HepG2 (cell line): ENCODE results near the gene OSBPL5. TPM values are rescaled to one million over a fixed set of nuclear protein-coding genes. Genes with fewer than 3 reads are reported as not detected.

Experiments
- ATAC-seq: fragments of 200-7000 bp; cut with Tn5 transposase; 3 replicates; pipeline ENCODE4 v1.9.1; 2020; ENCODE audit warnings: mild to moderate bottlenecking, moderate library complexity
- BruUV-seq: library from RNA; stranded (reverse); fragments of 400-500 nt; replicated peaks from 2 replicates; lab custom pipeline; 2021; lab: Mats Ljungman, UMichigan
- CTCF ChIA-PET: fragments of 300-600 bp; formaldehyde crosslinking; extraction: SDS; loops from one replicate; lab custom pipeline; 2021; ENCODE audit warnings: low total read pairs, inconsistent platforms, low intra/inter-chr PET ratio; lab: Yijun Ruan, JAX
- POLR2A ChIA-PET: fragments of 350-600 bp; sonication (Branson Sonifier 250); formaldehyde crosslinking; loops from one replicate; lab custom pipeline; 2020; ENCODE audit warnings: antibody characterized with exemption, inconsistent platforms; lab: Yijun Ruan, JAX
- DNase-seq: peaks from one replicate; pipeline ENCODE4 v3.0.0-alpha.2; 2015; ENCODE audit warnings: low spot score
- FAIRE-seq: peaks from 3 replicates; lab custom pipeline; 2011; peaks lifted over from hg19 to GRCh38; lab: Jason Lieb, UNC
- H2AFZ ChIP-seq: one replicate; pipeline ENCODE4 v1.6.1; 2011; ENCODE audit warnings: low read length, inconsistent platforms
- H3K27ac ChIP-seq: fragments of 300-600 bp; 3 replicates; pipeline ENCODE4 v1.8.0; 2011; ENCODE audit warnings: mixed run types, mild to moderate bottlenecking, mixed read lengths, low read length, inconsistent platforms; ENCODE audit not compliant: insufficient read depth; ENCODE audit errors: extremely low read length
- H3K27me3 ChIP-seq, 2 experiments: fragments of 200-600 bp in 1 of 2; 2 replicates in 1 of 2; 3 replicates in 1 of 2; pipeline versions ENCODE4 v1.6.0 to v1.8.0; 2011; ENCODE audit warnings: low read length in 2 of 2, mild to moderate bottlenecking in 2 of 2, moderate library complexity in 2 of 2, inconsistent platforms in 1 of 2; ENCODE audit not compliant: insufficient read depth in 2 of 2, control insufficient read depth in 1 of 2
- H3K36me3 ChIP-seq, 2 experiments: fragments of 200-600 bp in 1 of 2; replicated peaks in 1 of 2; 2 replicates in 1 of 2; 3 replicates in 1 of 2; pipeline versions ENCODE4 v1.5.1 to v1.8.0; 2011; ENCODE audit warnings: low read length in 2 of 2, inconsistent platforms in 1 of 2; ENCODE audit not compliant: insufficient read depth in 2 of 2, control insufficient read depth in 1 of 2
- H3K4me1 ChIP-seq: 2 replicates; pipeline ENCODE4 v1.5.1; 2012; ENCODE audit warnings: low read length, inconsistent platforms; ENCODE audit not compliant: insufficient read depth
- H3K4me2 ChIP-seq: 2 replicates; pipeline ENCODE4 v1.6.0; 2011; ENCODE audit warnings: low read depth, low read length, inconsistent platforms
- H3K4me3 ChIP-seq, 3 experiments: fragments of 200-600 bp in 1 of 3; sonication (generic), shearing (Covaris generic) in 1 of 3; replicated peaks in 1 of 3; 2 replicates each; pipeline ENCODE4 v1.5.1; 2011 to 2016; ENCODE audit warnings: low read length in 3 of 3, inconsistent platforms in 2 of 3, low read depth in 2 of 3, mild to moderate bottlenecking in 2 of 3, control low read depth in 1 of 3, mixed read lengths in 1 of 3; ENCODE audit not compliant: insufficient read depth in 1 of 3
- H3K79me2 ChIP-seq: one replicate; pipeline ENCODE4 v1.6.1; 2011; ENCODE audit warnings: low read length, inconsistent platforms; ENCODE audit not compliant: insufficient read depth
- H3K9ac ChIP-seq: 2 replicates; pipeline ENCODE4 v1.6.0; 2011; ENCODE audit warnings: mild to moderate bottlenecking, low read depth, low read length, inconsistent platforms; ENCODE audit not compliant: insufficient read depth
- H3K9me3 ChIP-seq: 2 replicates; pipeline ENCODE4 v1.5.1; 2012; ENCODE audit warnings: mild to moderate bottlenecking, low read length
- H4K20me1 ChIP-seq: 2 replicates; pipeline ENCODE4 v1.6.0; 2011; ENCODE audit warnings: inconsistent platforms, mild to moderate bottlenecking, low read length, moderate library complexity; ENCODE audit not compliant: insufficient read depth
- WGBS: methylation state at CpG from one replicate; pipeline ENCODE4 v1.1.6; 2017; ENCODE audit warnings: low lambda C conversion rate; 5-methylcytosine and 5-hydroxymethylcytosine counted together
- in situ Hi-C: cut with HindIII; loops from 2 replicates; pipeline ENCODE4 v1.10.0; 2017; ENCODE audit warnings: low pct_unique_long_range_greater_than_20kb; ENCODE audit not compliant: extremely low pct_ligation_motif_present
- intact Hi-C: fragments of 100-400 bp; cut with micrococcal nuclease; formaldehyde crosslinking; loops from one replicate; pipeline ENCODE4 v1.10.0; 2022; ENCODE audit not compliant: unreplicated experiment
- polyA plus RNA-seq, 8 experiments: library from polyadenylated mRNA; depleted of rRNA in 3 of 8; stranded (reverse) in 7 of 8; unstranded in 1 of 8; fragments of >200 nt; fragmentation: Illumina TruSeq in 4 of 8; extraction: Trizol in 4 of 8; gene quantifications; 2 replicates each; pipeline versions ENCODE4 v1.2.1 to v1.2.3, GENCODE V29; 2011 to 2016; ENCODE audit warnings: low read depth in 4 of 8, missing spikeins in 1 of 8, mixed read lengths in 1 of 8; ENCODE audit not compliant: insufficient read depth in 1 of 8
- total RNA-seq, 5 experiments: library from RNA; depleted of rRNA; stranded (reverse); fragments of >200 nt; fragmentation: Illumina TruSeq; extraction: Trizol; gene quantifications; 2 replicates each; pipeline ENCODE4 v1.2.3, GENCODE V29; 2016; ENCODE audit warnings: low read depth in 1 of 5
- TF ChIP-seq, protein P1 (sequence below): sonication (generic); formaldehyde crosslinking; IDR thresholded peaks from 2 replicates; pipeline ENCODE4 v1.4.0; 2020; ENCODE audit warnings: missing genetic modification reagents
- TF ChIP-seq, protein P2 (sequence below): sonication (generic); formaldehyde crosslinking; IDR thresholded peaks from 2 replicates; pipeline ENCODE4 v1.8.1; 2023; ENCODE audit warnings: mild to moderate bottlenecking, missing genetic modification reagents

OSBPL5 gene
- total and polyA plus RNA-seq, 2 of the 13 experiments (the other 11 are each of a cell fraction or from before 2014, with no cell fraction given): not detected

DNA sequence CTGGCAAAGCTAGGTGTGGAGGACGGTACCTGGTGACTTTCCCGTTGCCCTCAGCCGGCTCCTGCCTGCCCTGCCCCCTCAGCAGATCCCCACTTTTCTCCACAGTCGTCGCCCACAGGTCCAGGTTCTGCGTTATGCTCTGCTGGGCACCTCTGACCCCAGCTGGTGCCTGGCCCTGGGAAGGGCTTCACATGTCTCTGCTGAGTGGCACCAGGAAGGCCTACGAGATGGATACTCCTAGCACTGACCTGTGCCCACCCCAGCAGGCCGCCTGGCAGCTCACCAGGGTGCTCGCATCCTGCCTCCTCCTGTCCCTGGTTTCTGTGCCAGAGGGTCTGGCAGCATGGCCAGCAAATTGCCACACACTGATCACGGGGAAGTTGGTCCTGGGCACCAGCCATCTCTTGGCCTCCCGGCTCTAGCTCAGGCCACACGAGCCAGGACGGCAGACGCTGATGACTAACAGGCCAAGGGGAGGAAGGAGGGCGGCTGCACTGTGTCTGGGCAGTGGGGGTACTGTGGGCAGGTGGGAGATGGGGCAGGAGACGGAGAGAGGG is 121.7 kb downstream of the OSBPL5 start:
- POLR2A ChIA-PET: no interaction called here
- H3K4me1 ChIP-seq: no peaks in the 10 kb centered on the region
- 95% methylated on average over 13 of the region's 16 CpGs for WGBS
- no peak overlapping the region for H3K4me2 ChIP-seq
- no peak overlapping the region for H3K4me3 ChIP-seq
- FAIRE-seq (no peak), ATAC-seq (no peak), DNase-seq (no peak)
- no TSS peak for BruUV-seq
- intact Hi-C loops: no loop called here
- no peaks in the 10 kb centered on the region for H3K9me3 ChIP-seq
- CTCF ChIA-PET: no interaction called here
- TF ChIP-seq, protein P1, sequence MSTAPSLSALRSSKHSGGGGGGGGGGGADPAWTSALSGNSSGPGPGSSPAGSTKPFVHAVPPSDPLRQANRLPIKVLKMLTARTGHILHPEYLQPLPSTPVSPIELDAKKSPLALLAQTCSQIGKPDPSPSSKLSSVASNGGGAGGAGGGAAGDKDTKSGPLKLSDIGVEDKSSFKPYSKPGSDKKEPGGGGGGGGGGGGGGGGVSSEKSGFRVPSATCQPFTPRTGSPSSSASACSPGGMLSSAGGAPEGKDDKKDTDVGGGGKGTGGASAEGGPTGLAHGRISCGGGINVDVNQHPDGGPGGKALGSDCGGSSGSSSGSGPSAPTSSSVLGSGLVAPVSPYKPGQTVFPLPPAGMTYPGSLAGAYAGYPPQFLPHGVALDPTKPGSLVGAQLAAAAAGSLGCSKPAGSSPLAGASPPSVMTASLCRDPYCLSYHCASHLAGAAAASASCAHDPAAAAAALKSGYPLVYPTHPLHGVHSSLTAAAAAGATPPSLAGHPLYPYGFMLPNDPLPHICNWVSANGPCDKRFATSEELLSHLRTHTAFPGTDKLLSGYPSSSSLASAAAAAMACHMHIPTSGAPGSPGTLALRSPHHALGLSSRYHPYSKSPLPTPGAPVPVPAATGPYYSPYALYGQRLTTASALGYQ (CRISPR knock-in tag): no peak
- TF ChIP-seq, protein P2, sequence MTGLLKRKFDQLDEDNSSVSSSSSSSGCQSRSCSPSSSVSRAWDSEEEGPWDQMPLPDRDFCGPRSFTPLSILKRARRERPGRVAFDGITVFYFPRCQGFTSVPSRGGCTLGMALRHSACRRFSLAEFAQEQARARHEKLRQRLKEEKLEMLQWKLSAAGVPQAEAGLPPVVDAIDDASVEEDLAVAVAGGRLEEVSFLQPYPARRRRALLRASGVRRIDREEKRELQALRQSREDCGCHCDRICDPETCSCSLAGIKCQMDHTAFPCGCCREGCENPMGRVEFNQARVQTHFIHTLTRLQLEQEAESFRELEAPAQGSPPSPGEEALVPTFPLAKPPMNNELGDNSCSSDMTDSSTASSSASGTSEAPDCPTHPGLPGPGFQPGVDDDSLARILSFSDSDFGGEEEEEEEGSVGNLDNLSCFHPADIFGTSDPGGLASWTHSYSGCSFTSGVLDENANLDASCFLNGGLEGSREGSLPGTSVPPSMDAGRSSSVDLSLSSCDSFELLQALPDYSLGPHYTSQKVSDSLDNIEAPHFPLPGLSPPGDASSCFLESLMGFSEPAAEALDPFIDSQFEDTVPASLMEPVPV (CRISPR knock-in tag): no peak
- H3K9ac ChIP-seq: no peak overlapping the region
- H3K36me3 ChIP-seq: peaks cover 13 to 53% of the 10 kb centered on the region in 2 experiments; a peak in 4 of 5 replicates
- in situ Hi-C loops: loop anchor here (5.0 kb wide), 1 partner anchor 49 kb away; no protein-coding TSS in a partner anchor
- H2AFZ ChIP-seq: no peak overlapping the region
- H4K20me1 ChIP-seq: peaks cover 28% of the 10 kb centered on the region
- H3K79me2 ChIP-seq: peaks cover 21% of the 10 kb centered on the region
- H3K27me3 ChIP-seq: no peaks in the 10 kb centered on the region
- H3K27ac ChIP-seq: no peak overlapping the region
